ENCODE results near the gene HDAC9. TPM values are rescaled to one million over a fixed set of nuclear protein-coding genes. Genes with fewer than 3 reads are reported as not detected.

The HDAC9 gene
- total and polyA plus RNA-seq, 8 donors: 1.3 to 12.3 (median 3.5) TPM

DNA sequence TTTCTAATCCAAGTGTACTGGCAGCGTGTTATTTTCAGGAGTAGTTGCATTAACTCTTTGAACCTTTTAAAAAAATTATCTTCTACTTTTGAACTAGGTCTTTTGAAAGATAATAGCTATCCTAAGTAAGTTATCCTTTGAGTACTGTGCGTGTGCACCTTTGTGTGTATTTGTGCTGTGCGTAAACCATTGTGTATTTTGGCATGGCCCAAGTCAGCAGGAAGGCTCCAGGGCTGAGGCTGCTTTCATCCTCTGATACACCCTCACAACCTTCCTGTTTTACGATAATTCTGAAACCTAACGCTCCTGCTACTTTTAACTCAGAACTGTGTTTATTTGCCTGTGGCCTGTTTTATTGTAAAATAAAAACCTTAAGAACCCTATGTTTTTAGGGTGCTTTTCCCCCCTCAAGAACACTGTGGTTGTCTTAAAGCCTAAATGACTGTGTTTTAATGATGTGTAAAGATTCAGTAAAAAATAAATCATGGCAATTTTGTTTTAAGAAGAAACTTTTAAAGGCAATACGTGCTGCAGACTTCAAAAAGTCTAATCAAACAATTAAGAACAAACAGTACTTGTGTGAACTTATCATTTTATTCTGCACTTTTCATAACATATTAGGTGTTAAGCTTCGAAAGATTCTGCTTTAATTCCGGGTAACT is 57.5 kb downstream of the HDAC9 start:
- H3K9me3 ChIP-seq: no peaks in the 10 kb centered on the region
- 37 to 46% methylated on average over 8 of the region's 8 CpGs for WGBS, 2 donors
- DNase-seq: no peak

DNA sequence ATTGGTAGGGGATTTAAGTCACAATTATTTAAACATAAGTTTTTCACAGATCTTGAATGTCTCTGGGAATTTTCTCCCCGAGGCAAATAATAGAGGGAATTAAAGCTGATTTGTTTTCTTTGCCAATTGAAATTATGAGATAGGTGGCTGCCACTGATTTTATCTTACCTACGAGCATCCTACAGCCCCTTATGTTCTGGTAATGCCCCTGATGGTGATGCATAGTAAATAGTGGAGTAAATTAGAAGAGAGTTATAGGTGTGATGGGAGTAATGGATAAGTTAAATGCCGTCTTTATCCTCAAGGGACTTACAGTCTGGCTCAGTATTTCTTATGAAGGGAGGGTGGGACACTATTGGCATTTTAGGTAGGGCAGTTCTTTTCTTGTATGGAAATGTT is 58.1 kb downstream of the HDAC9 start:
- FAIRE-seq: no peak
- TF ChIP-seq, protein P1, sequence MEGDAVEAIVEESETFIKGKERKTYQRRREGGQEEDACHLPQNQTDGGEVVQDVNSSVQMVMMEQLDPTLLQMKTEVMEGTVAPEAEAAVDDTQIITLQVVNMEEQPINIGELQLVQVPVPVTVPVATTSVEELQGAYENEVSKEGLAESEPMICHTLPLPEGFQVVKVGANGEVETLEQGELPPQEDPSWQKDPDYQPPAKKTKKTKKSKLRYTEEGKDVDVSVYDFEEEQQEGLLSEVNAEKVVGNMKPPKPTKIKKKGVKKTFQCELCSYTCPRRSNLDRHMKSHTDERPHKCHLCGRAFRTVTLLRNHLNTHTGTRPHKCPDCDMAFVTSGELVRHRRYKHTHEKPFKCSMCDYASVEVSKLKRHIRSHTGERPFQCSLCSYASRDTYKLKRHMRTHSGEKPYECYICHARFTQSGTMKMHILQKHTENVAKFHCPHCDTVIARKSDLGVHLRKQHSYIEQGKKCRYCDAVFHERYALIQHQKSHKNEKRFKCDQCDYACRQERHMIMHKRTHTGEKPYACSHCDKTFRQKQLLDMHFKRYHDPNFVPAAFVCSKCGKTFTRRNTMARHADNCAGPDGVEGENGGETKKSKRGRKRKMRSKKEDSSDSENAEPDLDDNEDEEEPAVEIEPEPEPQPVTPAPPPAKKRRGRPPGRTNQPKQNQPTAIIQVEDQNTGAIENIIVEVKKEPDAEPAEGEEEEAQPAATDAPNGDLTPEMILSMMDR (IDR thresholded peaks at IDR 0.05): no peak

More for the DNA sequence above, 57.5 kb downstream of the HDAC9 start:
- Histone ChIP-seq H3K36me3 (no peaks in the 10 kb centered on the region), H3K27me3 (no peaks in the 10 kb centered on the region), H3K4me3 (no peak overlapping the region), H3K4me1 (peaks cover 0 to 4% (median 0%) of the 10 kb centered on the region in 3 donors), H3K27ac (no peak overlapping the region)
- peak in 2 of 4 donors; percentile 67 for ATAC-seq
- TF ChIP-seq, protein P1 (IDR thresholded peaks at IDR 0.05): no peak
- intact Hi-C loops (cut with DNase I): no loop called here
- no peak for FAIRE-seq

DNA sequence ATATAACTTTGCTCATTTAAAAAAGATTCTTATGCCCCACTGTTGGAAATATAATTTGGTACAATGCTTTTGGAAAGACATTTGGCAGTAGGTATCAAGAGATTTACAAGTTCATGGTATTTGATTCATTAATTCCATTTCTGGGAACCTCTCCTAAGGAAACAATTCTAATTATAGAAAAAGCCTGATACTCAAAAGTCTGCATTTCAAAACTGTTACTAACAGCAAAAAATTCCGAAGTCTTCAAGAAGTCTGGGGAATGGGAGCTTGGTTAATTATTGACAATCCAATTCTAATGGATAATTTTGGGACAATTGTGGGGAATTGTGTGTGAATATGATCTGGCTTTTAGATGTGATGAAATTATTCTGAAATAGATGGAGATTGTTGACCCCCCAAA is 59.6 kb downstream of the HDAC9 start:
- Histone ChIP-seq H3K4me1 (peaks cover 0 to 4% (median 0%) of the 10 kb centered on the region in 3 donors), H3K9me3 (no peaks in the 10 kb centered on the region), H3K4me3 (no peak overlapping the region), H3K27ac (no peak overlapping the region), H3K27me3 (no peaks in the 10 kb centered on the region), H3K36me3 (no peaks in the 10 kb centered on the region)
- 57 to 76% methylated on average over 1 of the region's 1 CpG for WGBS, 2 donors
- ATAC-seq: no peak
- TF ChIP-seq, protein P1 (IDR thresholded peaks at IDR 0.05): no peak
- FAIRE-seq: no peak
- DNase-seq: no peak
- intact Hi-C loops (cut with DNase I): no loop called here

More for the DNA sequence above, 58.1 kb downstream of the HDAC9 start:
- intact Hi-C loops (cut with DNase I): no loop called here
- no peaks in the 10 kb centered on the region for H3K36me3 ChIP-seq
- 61 to 65% methylated on average over 3 of the region's 3 CpGs for WGBS, 2 donors
- H3K4me1 ChIP-seq: peaks cover 0 to 4% (median 0%) of the 10 kb centered on the region in 3 donors
- H3K27me3 ChIP-seq: no peaks in the 10 kb centered on the region
- no peak overlapping the region for H3K27ac ChIP-seq
- H3K9me3 ChIP-seq: no peaks in the 10 kb centered on the region
- no peak for DNase-seq
- ATAC-seq: no peak
- H3K4me3 ChIP-seq: no peak overlapping the region

DNA sequence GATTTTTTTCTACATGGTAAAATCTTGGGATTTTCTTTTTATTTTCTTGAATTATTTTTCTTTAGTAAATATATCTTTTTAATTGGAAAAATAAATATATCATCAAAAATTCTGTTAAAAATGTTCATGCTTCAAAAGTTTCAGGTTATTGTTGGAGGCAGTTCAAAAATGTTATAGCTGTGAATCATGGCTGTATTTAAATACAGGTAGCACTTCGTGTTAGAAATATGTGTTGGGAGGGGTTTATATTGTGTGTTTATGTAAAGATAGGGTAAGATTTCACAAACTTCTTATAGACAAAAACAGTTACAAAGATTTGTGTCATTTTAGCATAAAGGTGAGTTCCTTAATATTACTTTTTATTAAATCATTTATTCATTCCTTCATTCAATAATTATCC is 60.4 kb downstream of the HDAC9 start:
- Histone ChIP-seq H3K36me3 (no peaks in the 10 kb centered on the region), H3K4me3 (no peak overlapping the region), H3K9me3 (no peaks in the 10 kb centered on the region), H3K4me1 (peaks cover 0 to 4% (median 0%) of the 10 kb centered on the region in 3 donors), H3K27ac (no peak overlapping the region), H3K27me3 (no peaks in the 10 kb centered on the region)
- ATAC-seq (no peak), FAIRE-seq (no peak), DNase-seq (no peak)
- intact Hi-C loops (cut with DNase I): no loop called here
- WGBS, 2 donors: 63 to 85% methylated on average over 1 of the region's 1 CpG
- TF ChIP-seq, protein P1 (IDR thresholded peaks at IDR 0.05): no peak

DNA sequence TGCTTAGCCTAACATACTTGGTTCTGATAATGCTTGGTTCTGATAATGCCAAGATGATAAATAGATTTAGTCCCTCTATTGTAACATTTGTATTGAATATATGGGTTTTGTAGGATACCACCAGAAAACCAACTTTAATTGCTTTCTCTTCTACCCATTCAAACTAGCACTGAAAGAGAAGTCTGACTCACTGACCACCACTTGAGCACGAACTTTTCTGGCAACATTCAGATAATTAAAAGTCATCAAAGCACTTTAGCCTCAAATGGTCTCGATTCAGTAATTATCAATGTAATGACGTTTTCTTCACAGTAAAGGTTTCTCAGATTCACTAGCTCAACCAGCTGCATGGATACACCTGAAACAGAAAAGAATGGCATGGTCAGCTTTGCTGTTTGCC is 63.0 kb downstream of the HDAC9 start:
- WGBS, 2 donors: 63 to 79% methylated on average over 3 of the region's 3 CpGs
- no peaks in the 10 kb centered on the region for H3K4me1 ChIP-seq
- no peak for ATAC-seq
- TF ChIP-seq, protein P1 (IDR thresholded peaks at IDR 0.05): no peak
- H3K36me3 ChIP-seq: no peaks in the 10 kb centered on the region
- H3K9me3 ChIP-seq: no peaks in the 10 kb centered on the region
- no peak for DNase-seq
- intact Hi-C loops (cut with DNase I): no loop called here
- no peak overlapping the region for H3K4me3 ChIP-seq
- H3K27ac ChIP-seq: no peak overlapping the region
- FAIRE-seq: no peak
- no peaks in the 10 kb centered on the region for H3K27me3 ChIP-seq

All from pancreas (tissue), 10 donors.